VCaP (cell line): ENCODE measurements around the gene TENM4.

Experiments used
- H3K27ac ChIP-seq: fragments of 450-650 bp; 2 replicates; pipeline ENCODE4 v1.5.1; 2017
- TF ChIP-seq, protein P1 (sequence below): fragments of 450-650 bp; conservative IDR thresholded peaks from 2 replicates; pipeline ENCODE4 v1.5.1; 2017; ENCODE audit warnings: mild to moderate bottlenecking, moderate library complexity

Gene TENM4

GRCh38 chr11:78694152-78694551, 746.7 kb downstream of the TENM4 start:
- TF ChIP-seq, protein P1, sequence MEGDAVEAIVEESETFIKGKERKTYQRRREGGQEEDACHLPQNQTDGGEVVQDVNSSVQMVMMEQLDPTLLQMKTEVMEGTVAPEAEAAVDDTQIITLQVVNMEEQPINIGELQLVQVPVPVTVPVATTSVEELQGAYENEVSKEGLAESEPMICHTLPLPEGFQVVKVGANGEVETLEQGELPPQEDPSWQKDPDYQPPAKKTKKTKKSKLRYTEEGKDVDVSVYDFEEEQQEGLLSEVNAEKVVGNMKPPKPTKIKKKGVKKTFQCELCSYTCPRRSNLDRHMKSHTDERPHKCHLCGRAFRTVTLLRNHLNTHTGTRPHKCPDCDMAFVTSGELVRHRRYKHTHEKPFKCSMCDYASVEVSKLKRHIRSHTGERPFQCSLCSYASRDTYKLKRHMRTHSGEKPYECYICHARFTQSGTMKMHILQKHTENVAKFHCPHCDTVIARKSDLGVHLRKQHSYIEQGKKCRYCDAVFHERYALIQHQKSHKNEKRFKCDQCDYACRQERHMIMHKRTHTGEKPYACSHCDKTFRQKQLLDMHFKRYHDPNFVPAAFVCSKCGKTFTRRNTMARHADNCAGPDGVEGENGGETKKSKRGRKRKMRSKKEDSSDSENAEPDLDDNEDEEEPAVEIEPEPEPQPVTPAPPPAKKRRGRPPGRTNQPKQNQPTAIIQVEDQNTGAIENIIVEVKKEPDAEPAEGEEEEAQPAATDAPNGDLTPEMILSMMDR: no peak
- no peak overlapping the region for H3K27ac ChIP-seq

DNA sequence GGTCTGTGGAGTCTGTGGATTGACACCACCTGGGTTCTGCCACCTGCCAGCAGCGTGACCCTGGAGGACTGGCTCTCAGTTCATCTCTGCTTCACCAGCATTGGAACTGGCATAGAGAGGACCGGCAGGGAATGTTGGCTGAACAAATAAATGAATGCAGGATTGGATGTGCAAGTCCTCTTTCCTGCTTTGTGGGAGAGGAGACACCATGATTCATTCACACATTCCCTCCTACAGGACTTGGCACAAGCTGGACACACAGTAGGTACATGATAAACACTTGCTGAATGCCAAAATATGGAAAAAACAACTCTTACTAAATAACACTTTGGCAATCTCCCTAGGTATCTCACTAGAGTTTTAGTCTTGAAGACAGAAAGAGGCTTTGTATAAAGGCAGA, 749.6 kb downstream of the TENM4 start:
- TF ChIP-seq, protein P1: no peak
- no peak overlapping the region for H3K27ac ChIP-seq

DNA sequence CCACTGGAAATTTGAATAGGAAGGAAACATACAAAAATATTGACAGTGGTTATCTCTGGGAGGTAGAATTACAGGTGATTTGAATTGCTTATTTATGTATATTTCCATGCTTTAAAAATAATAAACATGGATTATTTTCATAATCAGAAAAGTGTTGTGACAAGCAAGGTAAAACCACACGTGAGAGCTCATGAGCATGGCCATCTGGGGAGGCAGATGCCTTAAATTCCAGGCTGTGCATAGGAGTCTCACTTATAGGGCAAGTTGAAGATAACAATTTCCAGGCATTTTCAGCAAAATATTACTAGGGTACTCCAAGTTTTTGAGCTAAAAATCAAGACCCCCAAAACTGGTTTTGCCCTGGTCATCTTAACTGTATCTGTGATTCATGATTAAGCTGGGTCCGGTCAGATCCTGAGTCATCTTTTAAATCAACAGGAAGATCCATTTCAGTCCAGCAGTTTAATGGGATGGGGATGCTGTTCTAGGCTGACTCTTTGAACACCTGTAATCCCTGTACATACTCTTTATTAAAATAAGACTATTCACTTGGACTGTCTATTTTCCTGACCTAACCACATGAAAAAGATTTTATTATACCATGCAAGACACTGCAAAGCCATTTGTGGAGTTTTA, 750.4 kb downstream of the TENM4 start:
- TF ChIP-seq, protein P1: no peak
- H3K27ac ChIP-seq: no peak overlapping the region

DNA sequence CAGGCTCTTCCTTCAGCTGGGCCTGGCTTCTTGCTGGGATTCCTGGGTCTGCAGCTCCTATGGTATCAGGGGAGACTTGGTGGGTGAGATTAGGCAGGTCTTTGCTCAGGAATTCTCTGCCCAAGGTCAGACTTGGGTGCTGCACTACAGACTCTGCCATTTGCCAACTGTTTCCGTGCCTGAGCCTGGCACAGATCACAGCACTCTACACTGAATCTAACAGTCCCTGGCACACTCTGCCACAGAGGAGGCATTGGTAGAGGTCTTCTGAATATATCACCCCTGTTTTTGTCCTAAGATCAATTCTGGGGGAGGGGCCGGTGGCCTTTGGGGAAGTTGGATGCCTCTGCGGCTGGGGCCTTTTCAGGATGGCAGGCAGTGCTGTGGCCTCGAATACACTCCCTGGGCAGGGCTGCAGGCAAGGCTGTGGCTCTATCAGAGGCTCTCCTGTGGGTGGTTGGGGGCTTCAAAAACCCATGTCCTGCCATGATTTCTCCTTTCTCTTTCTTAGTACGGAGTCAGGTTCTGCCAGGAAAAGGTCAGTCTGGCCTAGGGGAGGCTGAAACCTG, 751.2 kb downstream of the TENM4 start:
- no peak overlapping the region for H3K27ac ChIP-seq
- TF ChIP-seq, protein P1: no peak

- no peak overlapping the region for H3K27ac ChIP-seq
- TF ChIP-seq, protein P1: no peak
Measured at GRCh38 chr11:78689101-78689500, 751.7 kb downstream of the TENM4 start.

DNA sequence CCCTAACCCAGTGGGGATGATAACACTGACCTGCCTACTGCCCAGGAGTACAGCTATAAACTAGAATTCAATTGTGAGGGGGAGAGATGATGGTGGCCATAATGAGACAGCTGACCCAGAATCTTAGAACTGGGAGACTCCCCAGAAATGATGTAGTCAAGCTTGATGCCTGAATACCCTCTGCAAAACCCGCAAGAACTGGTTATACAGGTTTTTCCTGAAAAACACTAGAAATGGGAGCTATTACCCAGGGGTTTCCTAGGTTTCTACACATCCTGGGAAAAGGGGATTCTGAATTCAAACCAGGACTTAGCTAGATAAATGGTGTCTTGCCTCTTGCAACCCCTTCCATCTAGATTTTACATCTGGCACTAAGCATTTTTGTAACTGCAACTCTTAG, 752.4 kb downstream of the TENM4 start:
- TF ChIP-seq, protein P1: no peak
- H3K27ac ChIP-seq: no peak overlapping the region

DNA sequence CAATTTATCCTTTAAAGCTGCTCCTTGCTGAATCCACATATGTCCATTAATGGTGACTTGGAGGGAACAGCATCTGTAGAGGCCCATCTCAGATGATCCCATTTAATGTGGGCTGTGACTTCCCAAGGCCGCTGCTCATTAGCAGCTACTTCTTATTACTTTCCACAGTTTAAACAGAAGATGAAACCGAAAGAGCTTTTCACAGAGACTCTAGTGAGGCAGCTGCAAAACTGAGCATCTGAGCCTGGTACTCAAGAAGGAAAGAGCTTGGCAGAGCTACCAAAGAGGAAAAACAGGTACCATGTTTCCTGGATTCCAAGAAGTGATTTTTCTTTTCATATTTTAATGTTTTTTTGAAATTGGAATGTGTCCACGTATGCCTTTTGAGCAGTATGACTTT, 755.7 kb downstream of the TENM4 start:
- H3K27ac ChIP-seq: no peak overlapping the region
- TF ChIP-seq, protein P1: no peak
